NK-92 (cell line): Measurements from ENCODE around the gene IMMP2L.
"Not testable (repeated sequence)": the region's sequence is repeated elsewhere in the genome, so short reads cannot be mapped to it uniquely, and the experiment has no call there.

ENCODE experiments used
- DNase-seq: peaks from one replicate; lab custom pipeline; 2025; ENCODE audit not compliant: unreplicated experiment; lab: John Stamatoyannopoulos, UW

Gene IMMP2L

GRCh38 chr7:111510062-111510461 is 52.2 kb downstream of the IMMP2L start:
- no peak for DNase-seq

- DNase-seq, result no peak
Measured at GRCh38 chr7:111509288-111509687, 53.0 kb downstream of the IMMP2L start.

- DNase-seq, result no peak
Measured at GRCh38 chr7:111508387-111508786, 53.9 kb downstream of the IMMP2L start.

DNA sequence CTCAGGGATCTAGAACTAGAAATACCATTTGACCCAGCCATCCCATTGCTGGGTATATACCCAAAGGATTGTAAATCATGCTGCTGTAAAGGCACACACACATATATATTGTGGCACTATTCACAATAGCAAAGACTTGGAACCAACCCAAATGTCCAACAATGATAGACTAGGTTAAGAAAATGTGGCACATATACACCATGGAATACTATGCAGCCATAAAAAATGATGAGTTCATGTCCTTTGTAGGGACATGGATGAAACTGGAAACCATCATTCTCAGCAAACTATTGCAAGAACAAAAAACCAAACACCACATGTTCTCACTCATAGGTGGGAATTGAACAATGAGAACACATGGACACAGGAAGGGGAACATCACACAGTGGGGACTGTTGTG is 56.9 kb downstream of the IMMP2L start:
- DNase-seq, result not testable (repeated sequence)

GRCh38 chr7:111501799-111502198 is 60.5 kb downstream of the IMMP2L start:
- not testable (repeated sequence) for DNase-seq

DNA sequence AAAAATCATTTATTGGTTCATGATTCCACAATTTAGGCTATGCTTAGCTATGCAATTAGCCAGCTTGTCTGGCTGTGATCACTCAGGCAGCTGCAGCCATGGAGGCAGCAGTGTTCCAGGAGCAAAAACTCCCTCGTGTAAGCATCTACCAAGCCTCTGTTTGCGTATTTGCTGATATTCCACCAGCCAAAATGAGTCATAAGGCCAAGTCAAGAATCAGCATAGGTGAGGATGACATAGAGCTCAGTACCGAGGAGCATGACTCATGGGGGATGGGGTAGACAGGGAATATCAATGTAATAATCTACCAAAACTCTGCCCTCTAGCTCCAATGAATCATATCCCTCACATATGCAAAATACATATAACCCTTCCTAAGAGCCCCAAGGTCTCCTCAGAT is 63.3 kb downstream of the IMMP2L start:
- DNase-seq, result no peak

- no peak for DNase-seq
Measured at GRCh38 chr7:111498391-111499007, 63.8 kb downstream of the IMMP2L start.

- DNase-seq, result no peak
Measured at GRCh38 chr7:111495173-111495810, 67.0 kb downstream of the IMMP2L start.

- no peak for DNase-seq
Measured at GRCh38 chr7:111492234-111492633, 70.1 kb downstream of the IMMP2L start.

- no peak for DNase-seq
Measured at GRCh38 chr7:111486472-111487142, 75.7 kb downstream of the IMMP2L start.

- no peak for DNase-seq
Measured at GRCh38 chr7:111485701-111486380, 76.5 kb downstream of the IMMP2L start.

- no peak for DNase-seq
Measured at GRCh38 chr7:111483078-111483477, 79.2 kb downstream of the IMMP2L start.

GRCh38 chr7:111477462-111478225 is 84.6 kb downstream of the IMMP2L start:
- no peak for DNase-seq

GRCh38 chr7:111476586-111477293 is 85.6 kb downstream of the IMMP2L start:
- no peak for DNase-seq

DNA sequence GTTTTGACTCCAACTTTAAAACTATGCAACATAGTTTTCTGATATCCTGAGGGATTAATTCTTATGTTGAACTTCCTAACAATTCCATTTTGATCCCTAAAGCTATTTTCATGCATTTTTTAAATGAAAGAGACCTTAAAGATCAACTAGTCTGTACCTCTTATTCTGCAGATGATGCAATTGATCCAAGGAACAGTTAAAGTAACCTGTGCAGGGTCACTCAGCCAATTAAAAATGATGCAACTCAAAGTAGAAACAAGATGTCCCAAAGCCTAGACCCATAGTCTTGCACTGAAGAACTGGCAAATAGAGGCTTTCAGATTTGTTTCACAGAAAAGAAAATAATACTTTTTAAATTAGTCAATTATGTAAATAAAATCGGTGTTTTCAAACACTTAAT is 86.3 kb downstream of the IMMP2L start:
- no peak for DNase-seq

DNA sequence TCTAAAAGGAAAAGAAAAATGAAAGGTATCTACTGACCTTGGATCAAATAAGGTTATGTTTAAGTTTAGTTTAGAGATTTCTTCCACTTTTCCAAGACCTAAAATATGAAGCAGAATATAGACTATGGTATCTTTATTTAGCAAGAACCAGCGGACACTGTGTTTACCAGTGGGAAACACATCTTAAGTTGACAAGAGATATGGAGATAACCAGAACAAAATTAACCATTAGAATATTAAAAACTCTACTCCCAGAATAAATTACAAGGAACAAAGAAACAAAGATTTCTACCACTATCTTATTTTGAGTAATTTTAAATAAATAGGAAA is 86.9 kb downstream of the IMMP2L start:
- no peak for DNase-seq

- DNase-seq, result no peak
Measured at GRCh38 chr7:111474723-111475418, 87.4 kb downstream of the IMMP2L start.

DNA sequence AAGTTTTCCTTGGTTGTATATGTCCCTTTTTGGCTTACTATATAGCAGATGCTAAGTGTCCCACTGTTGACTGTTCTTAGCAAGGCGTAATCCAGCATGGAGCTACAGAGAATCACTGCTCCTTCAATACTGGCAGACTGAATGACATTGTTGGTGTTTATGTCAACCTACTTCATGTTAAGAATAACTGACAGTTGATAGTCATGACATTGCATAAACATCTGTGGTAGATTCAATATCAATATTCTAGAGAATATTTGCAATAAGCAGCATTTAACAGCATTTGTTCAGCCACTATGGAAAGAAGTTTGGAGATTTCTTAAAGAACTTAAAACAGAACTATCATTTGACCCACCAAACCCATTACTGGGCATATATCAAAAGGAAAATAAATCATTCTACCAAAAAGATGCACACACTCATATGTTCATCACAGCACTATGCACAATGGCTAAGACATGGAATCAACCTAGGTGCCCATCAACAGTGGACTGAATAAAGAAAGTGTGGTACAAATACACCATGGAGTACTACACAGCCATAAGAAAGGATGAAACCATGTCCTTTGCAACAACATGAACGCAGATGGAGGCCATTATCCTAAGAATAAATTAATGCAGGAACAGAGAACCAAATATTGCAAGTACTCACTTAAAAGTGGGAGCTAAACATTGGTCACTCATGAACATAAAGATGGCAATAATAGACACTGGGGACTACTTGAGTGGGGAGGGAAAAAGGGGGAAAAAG is 88.7 kb downstream of the IMMP2L start:
- no peak for DNase-seq

- DNase-seq, result no peak
Measured at GRCh38 chr7:111470998-111471397, 91.3 kb downstream of the IMMP2L start.
